T-helper 1 cell treated with Interleukin-12 subunit alpha and Interleukin-12 subunit beta and Interleukin-4 antibody, amounts not matched to agents 30 μg/mL and 1 μg/mL, for 36 hours (primary cell): ENCODE measurements around the gene DCAF6.

Experiments used
- H3K27ac Mint-ChIP-seq: one replicate; pipeline ENCODE4 v1.8.0; 2021; ENCODE audit warnings: mild to moderate bottlenecking, mixed read lengths
- H3K27me3 Mint-ChIP-seq: one replicate; pipeline ENCODE4 v1.8.0; 2021; ENCODE audit warnings: low read depth, mixed read lengths
- H3K36me3 Mint-ChIP-seq: one replicate; pipeline ENCODE4 v1.8.0; 2021; ENCODE audit warnings: low read depth, mixed read lengths
- H3K4me1 Mint-ChIP-seq: one replicate; pipeline ENCODE4 v1.8.0; 2021; ENCODE audit warnings: low read depth, mixed read lengths
- H3K4me3 Mint-ChIP-seq: one replicate; pipeline ENCODE4 v1.8.0; 2021; ENCODE audit warnings: mild to moderate bottlenecking, moderate library complexity, mixed read lengths
- H3K9me3 Mint-ChIP-seq: one replicate; pipeline ENCODE4 v1.8.0; 2021; ENCODE audit warnings: mixed read lengths

DCAF6 gene

GRCh38 chr1:168085401-168085872 is 149.0 kb downstream of the DCAF6 start:
- H3K36me3 Mint-ChIP-seq: no peaks in the 10 kb centered on the region
- H3K4me3 Mint-ChIP-seq: no peak overlapping the region
- no peaks in the 10 kb centered on the region for H3K9me3 Mint-ChIP-seq
- peaks cover 5% of the 10 kb centered on the region for H3K4me1 Mint-ChIP-seq
- no peak overlapping the region for H3K27ac Mint-ChIP-seq
- no peaks in the 10 kb centered on the region for H3K27me3 Mint-ChIP-seq

- no peaks in the 10 kb centered on the region for H3K27me3 Mint-ChIP-seq
- no peak overlapping the region for H3K27ac Mint-ChIP-seq
- H3K36me3 Mint-ChIP-seq: no peaks in the 10 kb centered on the region
- H3K4me3 Mint-ChIP-seq: no peak overlapping the region
- H3K9me3 Mint-ChIP-seq: no peaks in the 10 kb centered on the region
- peaks cover 5% of the 10 kb centered on the region for H3K4me1 Mint-ChIP-seq
Measured at GRCh38 chr1:168086438-168086837, 150.0 kb downstream of the DCAF6 start.

GRCh38 chr1:168087696-168088095 is 151.2 kb downstream of the DCAF6 start:
- Mint-ChIP-seq H3K4me1 (no peaks in the 10 kb centered on the region), H3K36me3 (no peaks in the 10 kb centered on the region), H3K27ac (no peak overlapping the region), H3K27me3 (no peaks in the 10 kb centered on the region), H3K9me3 (no peaks in the 10 kb centered on the region), H3K4me3 (no peak overlapping the region)

GRCh38 chr1:168088511-168089325 is 152.2 kb downstream of the DCAF6 start:
- Mint-ChIP-seq H3K9me3 (no peaks in the 10 kb centered on the region), H3K27ac (no peak overlapping the region), H3K27me3 (no peaks in the 10 kb centered on the region), H3K4me1 (no peaks in the 10 kb centered on the region), H3K36me3 (no peaks in the 10 kb centered on the region), H3K4me3 (no peak overlapping the region)

- no peaks in the 10 kb centered on the region for H3K36me3 Mint-ChIP-seq
- no peaks in the 10 kb centered on the region for H3K9me3 Mint-ChIP-seq
- no peak overlapping the region for H3K4me3 Mint-ChIP-seq
- H3K4me1 Mint-ChIP-seq: no peaks in the 10 kb centered on the region
- H3K27ac Mint-ChIP-seq: no peak overlapping the region
- H3K27me3 Mint-ChIP-seq: peaks cover 6% of the 10 kb centered on the region
Measured at GRCh38 chr1:168089326-168089978, 153.0 kb downstream of the DCAF6 start.

GRCh38 chr1:168089979-168090337 is 153.5 kb downstream of the DCAF6 start:
- Mint-ChIP-seq H3K4me1 (no peaks in the 10 kb centered on the region), H3K27ac (no peak overlapping the region), H3K36me3 (no peaks in the 10 kb centered on the region), H3K4me3 (no peak overlapping the region), H3K27me3 (peaks cover 8% of the 10 kb centered on the region), H3K9me3 (no peaks in the 10 kb centered on the region)

DNA sequence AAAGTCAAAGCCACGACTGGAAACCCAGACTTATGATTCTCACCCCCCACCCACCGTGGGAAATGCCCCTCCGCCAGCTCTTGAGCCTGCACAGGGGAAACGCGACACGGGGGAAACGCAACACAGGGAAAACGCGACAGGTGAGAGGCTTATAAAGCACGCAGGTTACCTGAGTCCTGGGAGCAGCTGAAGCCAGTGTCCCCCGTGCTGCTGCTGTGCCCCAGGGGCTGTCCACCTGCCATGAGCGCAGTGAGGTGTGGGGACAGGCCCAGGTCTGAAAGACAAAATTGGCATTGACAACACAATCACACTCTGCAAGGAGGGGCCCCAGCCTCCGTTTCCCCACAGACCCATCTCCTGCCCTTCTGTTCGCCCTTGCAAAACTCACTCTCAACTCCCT is 153.9 kb downstream of the DCAF6 start:
- Mint-ChIP-seq H3K27ac (no peak overlapping the region), H3K27me3 (peaks cover 8% of the 10 kb centered on the region), H3K36me3 (no peaks in the 10 kb centered on the region), H3K4me3 (no peak overlapping the region), H3K9me3 (no peaks in the 10 kb centered on the region), H3K4me1 (no peaks in the 10 kb centered on the region)

DNA sequence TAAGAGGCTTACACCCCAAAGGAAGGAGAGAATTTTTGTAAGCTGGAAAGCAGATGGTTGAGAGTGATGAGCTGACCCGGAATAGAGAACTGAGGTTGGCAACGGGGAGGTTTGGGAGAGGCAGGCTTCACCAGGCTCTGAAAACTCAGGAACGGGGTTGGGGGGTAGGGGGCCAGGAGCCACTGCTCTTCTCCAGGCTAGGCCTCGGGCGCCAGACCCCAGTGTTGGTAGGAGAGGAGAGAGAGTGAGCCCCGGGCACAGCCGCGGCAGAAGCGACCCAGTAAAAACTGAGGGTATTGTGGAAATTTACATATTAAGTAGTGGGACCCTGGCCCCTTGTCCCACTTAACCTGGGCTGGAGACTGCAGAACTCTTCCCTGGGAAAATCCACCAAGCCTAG is 154.6 kb downstream of the DCAF6 start:
- no peak overlapping the region for H3K4me3 Mint-ChIP-seq
- H3K4me1 Mint-ChIP-seq: no peaks in the 10 kb centered on the region
- H3K27ac Mint-ChIP-seq: no peak overlapping the region
- H3K36me3 Mint-ChIP-seq: no peaks in the 10 kb centered on the region
- peaks cover 8% of the 10 kb centered on the region for H3K27me3 Mint-ChIP-seq
- no peaks in the 10 kb centered on the region for H3K9me3 Mint-ChIP-seq

DNA sequence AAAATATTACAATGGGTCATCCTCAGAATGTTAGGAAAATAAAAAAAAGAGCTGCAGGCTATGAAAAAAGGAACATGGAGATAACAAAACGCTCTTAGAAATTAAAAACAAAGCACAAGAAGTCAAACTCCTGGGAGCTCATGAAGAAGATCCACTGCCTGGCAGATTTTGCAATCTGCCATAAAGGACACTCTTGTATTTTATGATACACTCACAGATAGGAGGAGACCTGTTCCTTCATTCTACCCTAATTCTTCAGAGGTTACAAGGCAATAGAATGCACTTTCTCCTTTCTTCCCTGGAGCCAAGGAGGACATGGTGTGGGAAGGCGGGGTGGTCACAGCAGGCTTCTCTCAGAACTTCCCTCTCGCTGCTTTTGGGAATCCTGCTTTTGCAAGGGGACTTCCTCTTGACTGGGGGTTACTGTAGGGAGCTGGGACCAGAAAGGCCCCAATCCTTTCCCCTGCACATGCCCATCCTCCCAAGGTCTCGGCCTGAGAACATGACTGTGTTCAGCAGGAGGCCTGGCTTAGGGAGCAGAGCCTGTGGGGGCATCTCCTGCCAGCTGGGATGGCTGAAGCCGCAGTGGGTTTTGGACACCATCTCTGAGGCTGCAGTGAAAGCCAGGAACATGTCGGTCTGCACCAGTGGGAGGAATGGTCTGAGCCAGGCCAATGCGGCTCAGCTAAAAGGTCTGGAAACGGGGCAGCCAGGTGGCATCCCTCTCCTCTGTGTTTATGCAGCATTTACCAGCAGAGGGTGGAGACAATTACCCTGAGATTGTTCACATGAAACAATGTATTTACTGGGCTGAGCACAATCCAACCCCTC is 155.5 kb downstream of the DCAF6 start:
- Mint-ChIP-seq H3K36me3 (no peaks in the 10 kb centered on the region), H3K27me3 (peaks cover 8% of the 10 kb centered on the region), H3K4me3 (no peak overlapping the region), H3K27ac (no peak overlapping the region), H3K9me3 (no peaks in the 10 kb centered on the region), H3K4me1 (no peaks in the 10 kb centered on the region)

DNA sequence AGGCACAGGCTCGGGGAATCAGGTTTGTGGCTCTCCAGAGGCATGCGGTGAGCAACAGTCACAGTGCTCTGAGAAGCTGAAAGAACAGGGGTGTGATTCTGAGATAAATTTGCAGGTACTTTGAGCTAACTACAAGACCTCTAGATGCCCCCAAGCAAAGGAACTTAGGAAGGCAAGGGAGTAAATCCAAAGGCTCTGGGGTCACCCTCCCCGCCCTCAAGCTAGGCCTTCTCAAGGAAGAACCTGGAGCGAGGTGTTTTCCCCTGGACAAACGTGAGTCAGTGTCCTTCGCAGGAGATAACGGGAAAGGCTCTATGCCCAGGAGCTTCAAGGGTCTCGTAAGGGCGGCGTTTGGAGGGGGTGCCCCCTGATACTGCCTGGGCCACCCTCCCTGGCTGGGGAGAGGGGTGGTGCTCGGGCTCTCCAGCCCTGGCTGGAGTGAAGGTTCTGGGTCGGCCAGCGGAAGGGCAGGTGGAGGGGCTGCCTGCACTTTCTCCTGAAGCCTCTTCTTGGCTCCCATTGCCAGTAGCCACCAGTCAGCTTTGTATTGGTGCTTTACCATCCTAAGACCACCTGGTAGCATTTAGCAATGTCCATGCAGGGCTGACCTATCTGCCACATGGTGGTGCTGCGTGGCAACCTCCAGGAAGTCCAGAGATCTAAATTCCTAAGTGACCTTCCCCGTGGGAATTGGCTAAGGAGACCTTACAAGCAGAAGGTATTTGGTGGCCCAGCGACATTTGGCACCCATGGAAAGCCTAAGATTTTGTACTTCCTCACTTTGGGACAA is 156.3 kb downstream of the DCAF6 start:
- Mint-ChIP-seq H3K36me3 (no peaks in the 10 kb centered on the region), H3K27ac (no peak overlapping the region), H3K9me3 (no peaks in the 10 kb centered on the region), H3K4me3 (no peak overlapping the region), H3K4me1 (no peaks in the 10 kb centered on the region), H3K27me3 (peaks cover 8% of the 10 kb centered on the region)

DNA sequence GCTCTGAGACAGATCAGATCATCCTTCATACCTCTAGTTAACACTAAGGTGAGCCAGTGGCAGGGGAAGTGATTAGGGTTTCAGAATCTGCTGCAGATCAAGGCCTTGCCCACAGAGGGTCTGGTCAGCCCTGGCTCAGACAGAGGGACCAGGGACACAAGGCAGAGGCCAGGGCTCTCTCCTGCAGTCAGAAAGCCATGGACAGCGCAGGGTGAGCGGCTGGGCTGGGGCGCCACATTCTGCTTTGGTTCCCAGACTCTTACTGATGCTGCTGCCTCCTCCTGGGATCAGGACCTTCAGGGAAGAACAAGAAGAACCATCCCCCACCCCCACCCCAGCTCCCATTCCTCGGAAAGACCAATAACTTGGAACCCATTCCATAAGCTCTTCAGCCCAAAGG is 157.1 kb downstream of the DCAF6 start:
- no peaks in the 10 kb centered on the region for H3K36me3 Mint-ChIP-seq
- H3K9me3 Mint-ChIP-seq: no peaks in the 10 kb centered on the region
- no peaks in the 10 kb centered on the region for H3K4me1 Mint-ChIP-seq
- H3K27ac Mint-ChIP-seq: no peak overlapping the region
- peaks cover 8% of the 10 kb centered on the region for H3K27me3 Mint-ChIP-seq
- no peak overlapping the region for H3K4me3 Mint-ChIP-seq

DNA sequence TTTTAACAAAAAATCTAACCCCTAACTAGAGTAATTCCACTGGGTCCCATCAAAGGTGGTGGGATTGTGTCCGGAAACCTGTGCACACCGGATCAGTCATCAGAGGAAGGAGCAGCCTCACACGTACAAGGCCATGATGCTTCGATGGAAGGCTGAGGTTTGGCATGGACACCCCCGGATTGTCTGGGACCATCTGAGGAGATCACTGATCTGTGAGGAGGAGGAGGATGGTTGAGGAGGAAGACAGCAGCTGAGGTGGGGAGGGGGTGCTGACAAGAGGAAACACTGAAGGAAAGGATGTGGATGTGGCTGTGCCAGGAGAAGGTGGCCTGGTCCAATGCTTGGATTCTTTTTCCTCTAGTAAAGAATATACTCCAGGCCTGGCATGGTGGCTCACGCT is 159.0 kb downstream of the DCAF6 start:
- H3K27ac Mint-ChIP-seq: no peak overlapping the region
- H3K4me3 Mint-ChIP-seq: no peak overlapping the region
- no peaks in the 10 kb centered on the region for H3K4me1 Mint-ChIP-seq
- peaks cover 8% of the 10 kb centered on the region for H3K27me3 Mint-ChIP-seq
- H3K9me3 Mint-ChIP-seq: no peaks in the 10 kb centered on the region
- no peaks in the 10 kb centered on the region for H3K36me3 Mint-ChIP-seq

GRCh38 chr1:168096296-168097165 is 160.0 kb downstream of the DCAF6 start:
- Mint-ChIP-seq H3K36me3 (no peaks in the 10 kb centered on the region), H3K4me3 (no peak overlapping the region), H3K4me1 (no peaks in the 10 kb centered on the region), H3K27me3 (peaks cover 8% of the 10 kb centered on the region), H3K9me3 (no peaks in the 10 kb centered on the region), H3K27ac (no peak overlapping the region)
